GM12891 (cell line): Measurements from ENCODE around the gene REPIN1.
A peak's percentile ranks its signal among the peaks of the same experiment; 100 is the strongest.

ENCODE experiments used
- PAX5 ChIP-seq: IDR thresholded peaks from 2 replicates; pipeline ENCODE4 v1.6.1; 2011; ENCODE audit warnings: low read length, moderate library complexity, mild to moderate bottlenecking; ENCODE audit not compliant: insufficient read depth, severe bottlenecking
- POLR2A ChIP-seq: IDR thresholded peaks from 2 replicates; pipeline ENCODE4 v1.6.1; 2011; ENCODE audit warnings: low read depth, low read length, control low read depth
- POLR2AphosphoS5 ChIP-seq: IDR thresholded peaks from 2 replicates; pipeline ENCODE4 v1.6.1; 2011; ENCODE audit warnings: low read depth, low read length, control low read depth
- POU2F2 ChIP-seq: IDR thresholded peaks from 2 replicates; pipeline ENCODE4 v1.6.1; 2011; ENCODE audit warnings: low read depth, mild to moderate bottlenecking, control low read depth, low read length, moderate library complexity
- SPI1 ChIP-seq: IDR thresholded peaks from 2 replicates; pipeline ENCODE4 v1.6.1; 2011; ENCODE audit warnings: low read depth, low read length, control low read depth
- TAF1 ChIP-seq: IDR thresholded peaks from 2 replicates; pipeline ENCODE4 v1.6.1; 2011; ENCODE audit warnings: low read depth, low read length, control low read depth

DNA sequence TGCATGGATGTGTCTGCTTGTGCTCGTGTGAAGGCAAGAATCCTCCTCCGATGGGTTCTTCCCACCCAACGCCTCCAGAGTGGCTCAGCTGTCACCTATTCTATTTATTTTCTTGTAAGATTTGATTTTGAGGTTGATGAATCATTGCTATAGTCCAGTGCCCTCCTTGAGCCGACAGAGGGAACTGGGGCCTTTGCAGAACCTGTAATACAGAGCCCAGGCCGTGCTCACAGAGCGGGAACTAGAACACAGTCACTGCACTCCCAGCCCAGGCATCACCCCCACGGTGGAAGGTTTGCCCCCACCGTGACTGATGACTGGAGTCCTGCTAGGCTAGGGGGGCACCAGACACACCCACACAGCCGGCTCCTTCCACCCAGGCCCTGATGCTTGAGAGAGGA is 29.2 kb upstream of the REPIN1 start:
- TF ChIP-seq POLR2A (0 out of 2 replicates have a peak, but pooled peaks have one; percentile 39), POLR2AphosphoS5 (no peak), TAF1 (no peak), SPI1 (no peak), PAX5 (no peak), POU2F2 (0 out of 2 replicates have a peak, but pooled peaks have one; percentile 53)
